Tibial nerve (tissue), 4 donors: ENCODE results near the gene CCNO. TPM values are rescaled to one million over a fixed set of nuclear protein-coding genes. Genes with fewer than 3 reads are reported as not detected.

Source experiments
- DNase-seq, 2 donors: peaks; one replicate each; pipeline ENCODE4 v3.0.0-alpha.2; 2019; ENCODE audit warnings: low spot score in 2 of 2
- H3K27ac ChIP-seq, 4 donors: fragments of 200-600 bp; sonication (generic) in 3 of 4; one replicate each; pipeline ENCODE4 v1.5.1; 2017 to 2019; ENCODE audit warnings: mild to moderate bottlenecking in 1 of 4
- H3K27me3 ChIP-seq, 2 donors: fragments of 200-600 bp; sonication (generic) in 1 of 2; one replicate each; pipeline versions ENCODE4 v1.5.1 to v1.6.0; 2017 to 2019
- H3K36me3 ChIP-seq, 3 donors: fragments of 200-600 bp; sonication (generic); one replicate each; pipeline ENCODE4 v1.5.1; 2018 to 2019
- H3K4me1 ChIP-seq, 4 donors: fragments of 200-600 bp; sonication (generic) in 3 of 4; one replicate each; pipeline ENCODE4 v1.5.1; 2017 to 2019
- H3K4me3 ChIP-seq, 4 donors: fragments of 200-600 bp; sonication (generic) in 3 of 4; one replicate each; pipeline ENCODE4 v1.5.1; 2017 to 2019; ENCODE audit warnings: mild to moderate bottlenecking in 1 of 4, moderate library complexity in 1 of 4
- H3K9me3 ChIP-seq, 4 donors: fragments of 200-600 bp; sonication (generic) in 3 of 4; one replicate each; pipeline ENCODE4 v1.5.1; 2017 to 2019
- CTCF ChIP-seq, 5 experiments: fragments of 200-600 bp in 3 of 5; fragments of 450-650 bp in 2 of 5; sonication (generic) in 3 of 5; IDR thresholded peaks; one replicate each; pipeline ENCODE4 v1.5.1; 2016 to 2019; ENCODE audit warnings: antibody characterized with exemption in 5 of 5, mild to moderate bottlenecking in 3 of 5, moderate library complexity in 2 of 5
- EP300 ChIP-seq, 2 donors: sonication (generic); formaldehyde crosslinking; IDR thresholded peaks; one replicate each; pipeline ENCODE4 v1.6.1; 2017; ENCODE audit warnings: antibody characterized with exemption in 2 of 2, mild to moderate bottlenecking in 1 of 2
- POLR2A ChIP-seq, 2 donors: fragments of 450-650 bp; IDR thresholded peaks; one replicate each; pipeline ENCODE4 v1.6.1; 2017; ENCODE audit warnings: antibody characterized with exemption in 2 of 2, mild to moderate bottlenecking in 2 of 2, moderate library complexity in 2 of 2
- WGBS, 2 donors: methylation state at CpG; one replicate each; pipeline ENCODE4 v1.1.5; 2018; 5-methylcytosine and 5-hydroxymethylcytosine counted together
- total RNA-seq, 4 donors: library from RNA; depleted of rRNA; stranded (reverse); fragments of >200 nt; gene quantifications; one replicate each; pipeline ENCODE4 v1.1.0, GENCODE V29; 2016

The CCNO gene
- total RNA-seq, 4 donors from 2014 or later, result 0.30 to 0.87 TPM; not detected in 2

- TF ChIP-seq EP300 (IDR thresholded peaks at IDR 0.05), result no peak
- TF ChIP-seq POLR2A (IDR thresholded peaks at IDR 0.05), result no peak
- TF ChIP-seq CTCF (IDR thresholded peaks at IDR 0.05), result no peak
Observed at GRCh38 chr5:55187370-55187769, 46.0 kb downstream of the CCNO start.

More at GRCh38 chr5:55187370-55187769, 46.0 kb downstream of the CCNO start:
- WGBS, 2 donors, result 56 to 57% methylated on average over 4 of the region's 4 CpGs
- peaks cover 0 to 50% of the 10 kb centered on the region in 2 donors for H3K27me3 ChIP-seq
- no peak overlapping the region for H3K27ac ChIP-seq
- peaks cover 0 to 8% (median 0%) of the 10 kb centered on the region in 4 donors for H3K9me3 ChIP-seq
- no peaks in the 10 kb centered on the region for H3K36me3 ChIP-seq
- no peaks in the 10 kb centered on the region for H3K4me1 ChIP-seq
- DNase-seq, result no peak
- no peak overlapping the region for H3K4me3 ChIP-seq

Other genes starting within 250 kb of the CCNO start
- under 1 TPM in 1 of 4 donors, not detected in 3; 0.39 TPM for gene ESM1, start 248.0 kb downstream of the CCNO start, total RNA-seq
- gene GZMK, start 209.4 kb downstream of the CCNO start, total RNA-seq, result 1 to 10 TPM in 1 of 4 donors, under 1 TPM in 1, not detected in 2; 0.78 to 1.5 TPM
- under 1 TPM in 1 of 4 donors, not detected in 3; 0.90 TPM for gene GZMA, start 131.0 kb downstream of the CCNO start, total RNA-seq
- 10 to 100 TPM; 12.0 to 26.7 (median 19.5) TPM for gene GPX8, start 73.4 kb downstream of the CCNO start, total RNA-seq
- not detected for gene CDC20B, start 60.4 kb downstream of the CCNO start, total RNA-seq
- gene MCIDAS, start 6.3 kb downstream of the CCNO start, total RNA-seq, result not detected
- gene DHX29, start 74.1 kb upstream of the CCNO start, total RNA-seq, result 10 to 100 TPM; 22.9 to 28.5 (median 27.5) TPM
- gene MTREX, start 74.4 kb upstream of the CCNO start, total RNA-seq, result 10 to 100 TPM; 52.4 to 95.1 (median 60.7) TPM